HG03095 (cell line): Measurements from ENCODE around the gene KREMEN1.
"Not testable (repeated sequence)": the region's sequence is repeated elsewhere in the genome, so short reads cannot be mapped to it uniquely, and the experiment has no call there.

Experiments
- ATAC-seq: cut with Tn5 transposase; IDR thresholded peaks from one replicate; pipeline ENCODE4 v1.9.1; 2021; ENCODE audit warnings: moderate library complexity; ENCODE audit not compliant: unreplicated experiment

The KREMEN1 gene, protein sequence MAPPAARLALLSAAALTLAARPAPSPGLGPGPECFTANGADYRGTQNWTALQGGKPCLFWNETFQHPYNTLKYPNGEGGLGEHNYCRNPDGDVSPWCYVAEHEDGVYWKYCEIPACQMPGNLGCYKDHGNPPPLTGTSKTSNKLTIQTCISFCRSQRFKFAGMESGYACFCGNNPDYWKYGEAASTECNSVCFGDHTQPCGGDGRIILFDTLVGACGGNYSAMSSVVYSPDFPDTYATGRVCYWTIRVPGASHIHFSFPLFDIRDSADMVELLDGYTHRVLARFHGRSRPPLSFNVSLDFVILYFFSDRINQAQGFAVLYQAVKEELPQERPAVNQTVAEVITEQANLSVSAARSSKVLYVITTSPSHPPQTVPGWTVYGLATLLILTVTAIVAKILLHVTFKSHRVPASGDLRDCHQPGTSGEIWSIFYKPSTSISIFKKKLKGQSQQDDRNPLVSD

DNA sequence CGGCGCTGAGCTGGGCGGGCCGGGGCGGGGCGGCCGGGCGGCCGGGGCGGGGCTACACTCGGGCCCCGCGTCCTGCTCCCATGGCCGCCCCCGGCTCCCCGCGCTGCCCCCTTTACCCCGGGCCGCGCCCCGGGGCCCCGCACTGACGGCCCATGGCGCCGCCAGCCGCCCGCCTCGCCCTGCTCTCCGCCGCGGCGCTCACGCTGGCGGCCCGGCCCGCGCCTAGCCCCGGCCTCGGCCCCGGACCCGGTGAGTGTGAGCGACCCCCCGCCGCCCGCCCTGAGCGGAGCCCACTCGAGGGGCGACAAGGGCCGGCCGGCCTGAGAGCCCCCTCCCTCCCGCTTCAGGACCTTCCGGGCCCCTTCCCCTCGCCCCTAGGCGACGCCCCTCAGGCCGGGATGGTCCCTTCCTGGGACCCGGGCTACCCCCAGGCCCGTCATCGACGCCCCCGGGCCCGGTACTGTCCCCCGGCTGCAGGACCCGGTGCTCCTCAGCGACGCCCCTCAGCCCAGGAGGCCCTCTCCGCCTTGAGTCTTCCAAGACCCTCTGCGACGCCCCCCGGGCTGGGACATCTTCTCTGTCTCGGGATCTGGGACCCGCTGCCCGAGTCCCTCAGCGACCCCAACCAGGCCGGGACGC is at the start of gene KREMEN1:
Gene KREMEN1, plus strand, starts transcription at position 57 of the 639 bp plus-strand sequence. Its CDS starts 96 bp downstream, at position 153.
- no peak for ATAC-seq

DNA sequence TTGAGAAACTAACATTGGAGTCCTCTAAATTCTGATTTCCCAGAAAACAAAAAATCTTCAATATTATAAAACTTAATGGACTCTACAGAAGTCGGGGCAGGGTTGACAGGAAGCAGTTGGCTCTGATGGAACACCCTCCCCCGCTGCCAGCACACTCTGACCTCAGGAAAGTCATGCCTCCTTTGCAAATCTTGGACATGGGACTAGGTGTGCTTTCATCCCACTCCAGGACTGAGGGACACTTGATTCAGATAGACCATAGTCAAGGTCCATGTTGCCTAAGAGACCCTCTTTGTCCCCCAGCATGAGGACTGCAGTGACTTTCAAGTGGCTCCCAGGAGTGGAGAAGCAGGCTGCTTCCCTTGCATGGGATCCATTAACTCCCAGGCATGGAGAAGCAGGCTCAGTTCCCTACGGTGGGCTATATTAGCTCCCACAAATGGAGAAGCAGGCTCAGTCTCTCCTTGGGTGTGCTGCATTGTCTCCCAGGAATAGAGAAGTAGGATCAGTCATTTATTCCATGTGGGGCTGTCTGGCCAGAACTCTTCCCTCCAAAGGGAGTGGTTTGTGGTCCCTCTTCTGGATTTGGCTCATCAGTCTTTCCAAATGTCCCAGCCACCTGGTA is 49.6 kb upstream of the KREMEN1 start:
- no peak for ATAC-seq

DNA sequence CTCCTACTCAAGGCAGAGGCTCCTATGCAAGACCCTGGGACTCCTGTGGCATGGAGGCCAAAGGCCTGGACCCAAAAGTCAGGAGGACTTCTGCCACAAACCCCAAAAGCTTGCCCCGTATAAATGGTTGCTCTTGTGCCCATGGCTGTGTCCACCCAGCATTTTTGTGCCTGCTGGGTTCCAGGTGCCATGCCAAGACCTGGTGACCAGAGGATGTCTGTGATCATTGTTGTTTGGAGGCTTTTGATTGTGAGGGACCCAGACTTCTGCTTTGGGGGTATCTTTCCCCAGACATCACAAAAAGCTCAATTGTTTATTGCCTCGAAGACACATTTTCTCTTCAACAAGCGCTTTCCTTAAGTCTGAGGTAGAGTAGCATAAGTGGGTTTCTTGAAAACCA is 46.3 kb upstream of the KREMEN1 start:
- no peak for ATAC-seq

DNA sequence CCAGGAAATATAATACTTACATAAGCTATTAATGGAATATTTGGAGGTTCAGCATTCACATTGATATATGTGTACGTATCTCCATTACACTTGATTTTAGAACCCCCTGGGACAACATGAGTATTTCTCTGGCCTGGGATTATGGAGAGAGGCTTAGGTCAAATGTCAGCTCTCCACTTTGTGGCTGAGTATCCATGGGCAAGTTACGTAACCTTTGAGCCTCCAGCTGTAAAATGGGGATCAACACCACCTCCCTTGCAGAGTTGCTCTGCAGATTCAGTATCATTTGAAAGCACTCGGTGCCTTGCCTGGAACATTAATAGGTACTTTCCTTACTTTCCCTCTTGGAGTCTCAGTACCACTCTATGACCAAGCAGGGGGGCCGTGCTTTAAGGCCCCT is 44.4 kb upstream of the KREMEN1 start:
- no peak for ATAC-seq

DNA sequence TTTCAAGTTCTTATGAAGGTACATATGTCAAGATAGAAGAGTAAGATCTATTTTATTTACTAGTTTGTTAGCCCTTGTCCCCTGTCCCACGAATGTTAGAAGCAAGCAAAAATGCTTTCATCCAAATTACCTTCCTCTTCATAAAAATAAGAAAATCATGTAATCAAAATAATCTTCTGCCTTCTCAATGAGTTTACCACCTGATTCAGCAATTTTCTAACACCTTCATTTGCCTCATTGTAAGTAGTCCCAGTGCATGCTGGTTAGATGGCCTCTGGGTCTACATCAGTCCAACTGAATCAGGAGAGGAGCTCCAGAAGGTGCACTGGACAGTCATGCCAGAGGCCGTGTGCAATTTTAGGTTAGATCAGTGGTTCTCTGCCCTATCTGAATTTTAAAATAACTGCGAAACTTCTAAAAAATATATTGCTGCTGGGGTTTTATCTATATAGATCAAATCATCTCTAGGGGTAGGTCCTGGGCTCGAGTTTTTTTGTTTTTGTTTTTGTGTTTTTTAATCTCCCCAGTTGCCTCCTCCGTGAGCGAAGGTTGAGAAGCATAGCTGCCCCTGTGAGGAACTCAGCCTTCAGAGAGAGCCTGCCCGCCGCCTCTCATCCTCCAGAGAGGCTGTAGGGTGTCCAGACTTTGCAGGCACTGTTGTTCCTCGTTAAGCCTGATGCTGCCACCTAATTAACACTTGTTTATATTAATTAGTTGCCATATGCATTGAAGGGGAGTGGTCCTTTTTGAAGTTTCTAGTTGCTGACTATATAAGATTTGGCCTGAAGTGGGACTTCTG is 43.4 kb upstream of the KREMEN1 start:
- no peak for ATAC-seq

DNA sequence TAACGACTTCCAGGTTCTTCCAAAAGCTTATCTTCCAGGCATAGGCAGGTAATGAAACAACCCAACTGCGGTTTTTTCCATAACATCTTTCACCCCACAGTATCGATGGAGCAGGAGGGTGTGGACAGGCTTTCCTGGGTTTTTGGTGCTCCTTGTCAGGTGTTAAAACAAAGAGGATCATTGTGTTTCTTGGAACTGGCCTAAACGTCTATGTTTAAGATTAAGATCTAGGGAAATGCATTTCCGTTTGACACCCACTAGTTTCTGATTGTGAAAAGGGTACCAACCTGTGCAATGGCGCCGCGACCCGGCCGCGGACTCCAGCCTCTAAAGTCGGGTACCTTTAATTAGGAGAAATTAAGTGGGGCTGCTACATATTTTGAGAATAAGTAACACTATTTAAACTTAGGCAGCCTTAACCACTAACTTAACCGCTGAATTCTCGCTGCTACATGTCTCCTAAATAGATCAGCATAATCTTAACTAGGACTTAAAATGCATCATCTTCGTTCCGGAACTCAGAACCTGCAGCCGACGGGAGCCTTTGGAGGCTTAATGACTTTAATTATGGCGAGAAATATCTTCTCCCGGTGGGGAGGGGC is 42.7 kb upstream of the KREMEN1 start:
- ATAC-seq: no peak

DNA sequence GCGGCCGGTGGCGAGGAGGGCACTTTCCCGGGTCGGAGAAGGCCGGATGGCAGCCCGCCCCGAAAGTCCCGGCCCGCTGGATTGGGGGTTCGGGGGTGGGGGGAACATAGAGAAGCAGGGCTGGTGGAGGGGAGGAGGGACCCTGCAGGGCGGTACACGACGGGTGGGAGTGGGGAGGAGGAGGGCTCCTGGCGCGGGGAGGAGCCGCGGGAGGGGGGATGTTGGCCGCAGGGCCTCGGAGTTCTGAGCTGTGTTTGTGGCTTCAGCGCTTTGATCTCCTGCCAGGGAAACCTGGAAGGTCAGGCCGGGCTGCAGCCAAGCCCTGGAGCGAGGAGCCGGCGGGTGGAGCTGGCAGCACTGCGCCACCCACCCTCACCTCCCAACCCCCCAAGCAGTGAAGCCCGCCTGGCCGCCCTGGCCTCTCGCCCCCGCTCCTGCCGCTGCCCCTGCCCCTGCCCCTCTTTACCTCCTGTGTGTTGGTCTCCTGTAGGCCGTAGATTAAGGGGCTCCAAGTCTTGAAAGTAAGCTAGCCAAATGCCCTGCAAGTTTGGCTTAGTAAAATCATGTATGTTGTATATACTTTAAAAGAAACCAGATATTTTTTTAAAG is 42.1 kb upstream of the KREMEN1 start:
- ATAC-seq: no peak

DNA sequence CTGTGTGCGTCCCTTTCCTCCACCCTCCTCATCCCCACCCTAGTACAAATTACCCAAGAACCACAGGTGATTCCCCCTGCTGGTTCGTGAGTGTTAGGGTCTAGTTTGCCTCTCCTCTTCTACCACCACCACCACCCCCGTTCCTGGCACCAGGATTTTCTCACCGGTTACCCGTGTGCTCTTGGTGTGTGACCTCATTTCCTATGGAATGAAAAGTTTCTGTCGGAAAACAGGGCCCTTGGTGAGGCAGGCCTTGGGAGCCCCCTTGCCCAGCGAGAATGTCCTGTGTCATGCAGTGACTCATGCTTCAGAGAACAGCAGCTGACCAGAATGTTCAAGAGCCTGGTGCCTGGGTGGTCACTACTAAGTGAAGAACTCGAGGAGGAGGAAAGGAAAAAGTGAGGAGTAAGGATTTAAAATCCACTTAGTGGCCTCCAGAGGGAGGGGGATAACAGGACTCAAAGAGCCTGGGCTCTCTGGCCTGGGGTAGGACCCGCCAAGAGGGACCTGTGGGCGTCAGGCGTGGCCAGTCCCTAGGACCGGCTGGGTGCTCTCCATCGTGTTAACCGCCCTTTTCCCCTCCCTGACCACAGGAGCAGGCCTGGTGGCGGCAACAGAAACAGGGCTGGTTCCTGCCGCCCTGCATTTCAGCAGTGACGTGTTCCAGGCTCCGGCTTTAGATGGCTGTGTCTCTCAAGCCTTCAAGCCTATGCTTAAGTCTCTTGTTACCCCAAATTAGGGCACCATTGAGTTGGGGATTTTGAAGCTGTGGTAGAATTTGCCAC is 41.4 kb upstream of the KREMEN1 start:
- ATAC-seq: no peak

DNA sequence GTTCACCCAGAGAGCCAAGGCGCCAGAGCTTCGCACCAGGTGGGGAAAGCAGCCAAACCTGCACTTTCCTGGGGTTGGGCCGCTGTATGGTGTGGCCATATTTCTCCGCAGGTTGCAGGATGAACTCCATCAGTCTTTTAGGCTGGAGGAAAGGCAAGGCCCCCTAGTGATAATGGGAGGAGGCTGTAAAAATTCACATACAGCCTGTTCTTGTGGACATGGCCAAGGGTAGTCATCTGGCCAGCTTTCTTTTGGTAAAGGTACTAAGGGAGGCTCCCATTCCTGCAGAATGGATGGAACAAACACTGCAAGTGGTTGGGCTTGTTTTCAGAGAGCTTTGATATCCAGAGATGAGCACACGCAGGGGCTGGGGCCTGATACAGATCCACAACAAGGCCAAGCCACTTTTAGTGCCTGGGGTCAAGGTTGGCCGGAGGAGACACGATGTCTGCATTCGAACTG is 40.8 kb upstream of the KREMEN1 start:
- ATAC-seq: no peak

DNA sequence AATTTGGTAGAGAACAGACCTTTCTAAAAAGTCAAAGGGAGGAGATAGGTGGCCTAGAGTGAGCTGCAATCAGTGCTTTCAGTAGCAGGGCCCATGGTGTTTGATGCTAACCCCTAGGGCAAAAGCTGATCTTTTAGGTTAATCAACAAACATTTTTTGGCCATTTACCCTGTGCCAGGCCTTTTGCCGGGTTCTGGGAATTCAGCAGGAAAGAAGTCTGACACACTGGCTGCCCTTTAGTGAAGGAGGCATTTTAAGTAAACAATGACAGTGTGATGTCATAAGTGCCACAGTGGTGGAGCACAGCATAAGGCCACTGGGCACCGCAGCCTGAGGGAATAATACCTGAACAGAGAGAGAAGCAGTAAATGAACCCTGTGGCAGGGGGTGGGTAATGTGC is 40.3 kb upstream of the KREMEN1 start:
- no peak for ATAC-seq

DNA sequence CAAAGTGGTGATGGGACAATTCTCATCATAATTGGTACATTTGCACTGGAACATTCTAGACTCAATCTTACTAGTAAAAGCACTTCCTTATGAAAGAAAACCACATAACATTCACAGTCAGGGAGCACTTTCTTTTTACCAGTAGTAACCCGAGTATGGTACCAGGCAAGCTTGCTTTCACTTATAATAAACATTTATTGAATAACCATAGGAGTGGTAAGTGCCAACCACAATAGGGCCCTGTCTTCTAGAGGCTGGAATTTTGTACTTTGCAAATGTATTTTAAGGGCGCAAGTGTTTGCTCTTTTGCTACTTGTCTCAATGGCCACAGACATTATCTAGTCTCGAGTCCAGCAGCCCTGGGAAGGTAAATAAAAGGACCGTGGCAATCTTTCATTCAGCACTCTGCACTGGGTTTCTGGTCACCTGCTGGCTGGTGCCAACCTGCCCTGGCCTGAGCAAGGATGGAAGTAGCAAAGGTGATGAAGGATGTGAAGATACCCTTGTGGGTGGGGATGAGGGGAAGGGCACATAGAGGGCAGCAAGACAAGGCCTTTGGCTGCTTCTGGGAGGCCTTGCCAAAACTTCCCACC is 35.4 kb upstream of the KREMEN1 start:
- ATAC-seq: no peak

DNA sequence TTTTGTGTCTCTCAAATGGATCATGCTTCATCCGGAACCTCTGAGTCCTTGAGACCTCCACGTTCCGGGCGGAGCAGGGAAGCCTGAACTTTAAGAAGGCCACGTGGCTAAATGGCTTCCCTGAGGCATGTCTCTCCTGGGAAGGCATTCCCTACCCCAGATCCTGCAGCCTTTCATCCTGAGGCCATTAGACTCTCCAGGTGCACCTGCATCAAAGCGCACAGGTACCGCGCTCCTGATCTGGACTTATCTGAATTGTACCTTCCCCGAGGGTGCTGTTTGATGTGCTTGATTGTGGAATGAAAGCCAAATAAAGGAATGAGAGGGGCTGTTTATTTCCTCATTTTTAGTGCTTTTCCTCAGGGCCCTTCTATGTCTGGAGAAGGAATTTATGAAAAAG is 33.7 kb upstream of the KREMEN1 start:
- ATAC-seq: no peak

DNA sequence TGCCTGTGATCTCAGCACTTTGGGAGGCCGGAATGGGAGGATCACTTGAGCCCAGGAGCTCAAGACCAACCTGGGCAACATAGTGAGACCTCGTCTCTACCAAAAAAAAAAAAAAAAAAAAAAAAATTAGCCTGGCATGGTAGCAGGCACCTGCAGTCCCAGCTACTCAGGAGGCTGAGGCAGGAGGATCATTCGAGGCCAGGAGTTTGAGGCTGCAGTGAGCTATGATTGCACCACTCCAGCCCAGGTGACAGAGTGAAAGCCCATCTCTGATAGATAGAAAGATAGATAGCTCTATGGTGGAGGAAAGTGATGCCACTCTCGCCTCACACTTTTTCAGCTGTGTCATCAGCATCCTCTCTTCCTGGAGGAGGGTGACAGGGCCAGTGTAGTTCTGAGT is 33.2 kb upstream of the KREMEN1 start:
- not testable (repeated sequence) for ATAC-seq

DNA sequence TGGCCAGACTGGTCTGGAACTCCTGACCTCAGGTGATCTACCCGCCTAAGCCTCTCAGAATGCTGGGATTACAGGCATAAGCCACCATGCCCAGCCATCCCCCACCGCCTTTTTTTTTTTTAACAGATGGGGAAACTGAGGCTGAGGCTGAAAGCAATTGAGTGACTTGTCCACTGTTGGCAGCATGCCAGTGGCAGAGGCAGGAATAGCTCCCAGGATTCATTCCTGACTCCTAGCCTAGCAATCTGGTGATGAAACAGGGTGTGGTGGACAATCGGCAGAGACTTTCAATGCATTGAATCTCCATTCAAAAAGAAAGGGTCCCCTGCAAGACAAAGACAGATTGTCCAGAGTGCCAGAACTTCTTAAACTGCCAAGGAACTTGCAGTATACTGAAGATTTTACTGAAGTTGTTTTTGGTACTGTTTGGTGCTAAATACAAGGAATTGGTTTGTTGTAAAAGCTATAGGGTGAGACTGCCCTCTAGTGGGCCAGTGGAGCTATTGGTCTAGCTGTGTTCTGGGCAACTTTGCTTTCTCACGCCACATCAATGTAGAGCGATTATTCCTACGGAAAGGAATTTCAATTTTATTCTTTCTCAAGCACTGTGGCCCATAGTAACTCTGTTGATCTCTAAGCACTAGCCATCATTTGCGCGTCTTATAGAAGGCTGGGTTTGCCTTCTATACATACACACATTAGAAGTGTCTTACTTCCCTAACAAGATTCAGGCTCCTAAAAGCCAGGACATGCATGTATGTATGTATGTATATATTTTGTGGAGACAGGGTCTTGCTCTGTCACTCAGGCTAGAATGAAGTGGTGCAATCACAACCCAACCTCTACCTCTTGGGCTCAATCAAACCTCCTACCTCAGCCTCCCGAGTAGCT is 32.2 kb upstream of the KREMEN1 start:
- no peak for ATAC-seq

DNA sequence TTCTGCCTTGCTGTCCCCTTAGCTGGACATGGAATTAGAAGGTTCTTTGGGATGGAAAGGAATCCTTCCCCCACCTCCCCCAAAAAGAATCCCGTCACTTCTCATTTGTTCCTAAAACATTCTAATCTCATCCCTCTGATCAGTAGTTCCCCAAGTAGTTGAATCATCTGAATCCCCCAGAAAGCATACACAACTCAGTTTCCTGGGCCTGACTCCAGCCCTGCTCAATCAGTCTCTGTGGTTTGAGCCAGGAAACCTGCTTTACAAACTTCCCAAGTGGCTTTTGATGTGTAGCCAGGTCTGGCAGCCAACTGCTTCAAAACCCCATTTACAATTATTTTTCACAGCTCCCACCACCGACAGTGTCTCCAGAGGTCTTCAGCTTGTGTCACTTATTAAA is 31.4 kb upstream of the KREMEN1 start:
- ATAC-seq: no peak

DNA sequence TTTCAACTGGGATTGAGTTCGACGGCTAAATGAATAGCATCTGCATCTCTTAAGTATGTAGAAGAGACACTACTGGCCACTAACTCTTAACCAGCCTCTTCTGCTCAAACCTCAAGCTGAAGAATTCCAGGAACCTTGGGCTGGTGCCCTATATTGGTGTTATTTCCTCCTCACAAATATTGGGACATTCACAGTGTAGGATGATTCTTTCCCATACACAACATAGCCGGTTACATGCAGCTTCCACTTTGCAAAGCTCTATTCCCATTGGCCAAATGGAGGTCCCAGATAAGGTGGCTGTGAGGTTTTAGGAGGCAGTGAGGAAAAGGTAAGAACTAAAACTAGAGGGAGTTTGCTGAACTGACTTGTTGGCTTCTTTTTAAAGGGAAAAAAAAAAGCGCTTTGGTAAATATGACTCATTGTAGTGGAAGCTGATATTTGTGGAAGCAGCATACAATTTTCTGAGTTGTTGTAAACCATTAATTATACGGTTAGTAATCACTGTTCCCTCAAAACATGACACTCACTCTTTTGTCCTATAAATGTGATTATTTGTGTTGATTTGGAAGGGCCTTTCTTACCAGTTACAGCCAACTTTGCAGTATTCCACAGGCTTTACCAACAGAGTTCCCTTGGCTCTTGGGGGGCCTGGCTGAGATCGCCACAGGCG is 28.8 kb upstream of the KREMEN1 start:
- ATAC-seq: no peak

DNA sequence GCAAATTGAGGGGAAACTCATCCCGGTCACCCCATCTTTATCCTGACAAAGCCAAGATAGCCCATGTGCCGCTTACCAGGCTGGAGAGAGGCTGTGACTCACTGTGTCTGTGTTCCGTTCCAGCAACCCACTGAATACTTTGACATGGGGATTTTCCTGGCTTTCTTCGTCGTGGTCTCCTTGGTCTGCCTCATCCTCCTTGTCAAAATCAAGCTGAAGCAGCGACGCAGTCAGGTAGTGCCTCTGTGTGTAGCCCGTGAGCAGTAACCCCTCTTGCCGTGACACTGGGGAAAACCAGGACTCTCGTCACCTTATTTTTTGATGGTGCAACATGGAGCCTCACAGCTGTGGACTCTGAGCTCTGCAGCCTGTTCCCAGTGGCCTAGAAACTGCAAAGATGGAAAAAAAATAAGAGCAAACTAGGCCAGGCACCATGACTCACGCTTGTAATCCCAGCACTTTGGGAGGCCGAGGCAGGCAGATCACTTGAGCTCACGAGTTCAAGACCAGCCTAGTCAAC is 28.1 kb upstream of the KREMEN1 start:
- ATAC-seq: no peak
